GM23248 (cell line): ENCODE results near the gene ADAMTS10. TPM values are rescaled to one million over a fixed set of nuclear protein-coding genes. Genes with fewer than 3 reads are reported as not detected.

Experiments
- DNase-seq: peaks from one replicate; pipeline ENCODE4 v3.0.0-alpha.2; 2015
- H2AFZ ChIP-seq: fragments of 200-600 bp; sonication (generic); 2 replicates; pipeline ENCODE4 v1.6.1; 2016; ENCODE audit warnings: antibody characterized with exemption
- H3F3A ChIP-seq: fragments of 200-600 bp; sonication (generic); 2 replicates; pipeline ENCODE4 v1.6.1; 2016; ENCODE audit warnings: mild to moderate bottlenecking, antibody characterized with exemption, mixed run types; ENCODE audit not compliant: insufficient read depth
- H3K27ac ChIP-seq: fragments of 200-600 bp; sonication (generic); 2 replicates; pipeline ENCODE4 v1.5.1; 2016; ENCODE audit warnings: mild to moderate bottlenecking
- H3K27me3 ChIP-seq: fragments of 200-600 bp; sonication (generic); replicated peaks from 2 replicates; pipeline ENCODE4 v1.6.1; 2016; ENCODE audit warnings: mild to moderate bottlenecking; ENCODE audit not compliant: insufficient read depth
- H3K36me3 ChIP-seq: fragments of 200-600 bp; sonication (generic); 2 replicates; pipeline ENCODE4 v1.6.1; 2016; ENCODE audit warnings: low read depth, mild to moderate bottlenecking
- H3K4me1 ChIP-seq: fragments of 200-600 bp; sonication (generic); 2 replicates; pipeline ENCODE4 v1.6.1; 2016; ENCODE audit warnings: mild to moderate bottlenecking; ENCODE audit not compliant: insufficient read depth
- H3K4me2 ChIP-seq: fragments of 200-600 bp; sonication (generic); one replicate; pipeline ENCODE4 v1.6.1; 2016; ENCODE audit warnings: mild to moderate bottlenecking; ENCODE audit not compliant: unreplicated experiment
- H3K4me3 ChIP-seq: fragments of 200-600 bp; sonication (generic); 2 replicates; pipeline ENCODE4 v1.5.1; 2016; ENCODE audit warnings: mild to moderate bottlenecking
- H3K79me2 ChIP-seq: fragments of 200-600 bp; sonication (generic); 2 replicates; pipeline ENCODE4 v1.6.1; 2016; ENCODE audit warnings: mild to moderate bottlenecking; ENCODE audit not compliant: insufficient read depth
- H3K9ac ChIP-seq: fragments of 200-600 bp; sonication (generic); 2 replicates; pipeline ENCODE4 v1.6.1; 2016; ENCODE audit warnings: mild to moderate bottlenecking
- H3K9me2 ChIP-seq: fragments of 200-600 bp; sonication (generic); 2 replicates; pipeline ENCODE4 v1.6.1; 2016; ENCODE audit warnings: mixed run types, mild to moderate bottlenecking, moderate library complexity; ENCODE audit not compliant: insufficient read depth
- H3K9me3 ChIP-seq: fragments of 200-600 bp; sonication (generic); one replicate; pipeline ENCODE4 v1.6.1; 2017; ENCODE audit warnings: low read depth
- H4K20me1 ChIP-seq: fragments of 200-600 bp; sonication (generic); 2 replicates; pipeline ENCODE4 v1.6.0; 2016; ENCODE audit not compliant: insufficient read depth
- EZH2 ChIP-seq: fragments of 200-600 bp; sonication (generic); IDR thresholded peaks from 2 replicates; pipeline ENCODE4 v1.6.1; 2018; ENCODE audit warnings: antibody characterized with exemption, mild to moderate bottlenecking; ENCODE audit not compliant: insufficient read depth, poor library complexity, severe bottlenecking
- EZH2phosphoT487 ChIP-seq: fragments of 200-600 bp; sonication (generic); IDR thresholded peaks from 2 replicates; pipeline ENCODE4 v1.6.1; 2018; ENCODE audit warnings: antibody characterized with exemption, moderate library complexity, mild to moderate bottlenecking, low read depth; ENCODE audit not compliant: insufficient read depth
- WGBS, 2 experiments: methylation state at CpG; one replicate each; pipeline ENCODE4 v1.1.6; 2015 to 2017; ENCODE audit warnings: low lambda C conversion rate in 2 of 2, low coverage in 1 of 2; ENCODE audit errors: missing lambda C conversion rate in 2 of 2; 5-methylcytosine and 5-hydroxymethylcytosine counted together
- in situ Hi-C: fragments of 300-500 bp; cut with MboI; formaldehyde crosslinking; loops from 2 replicates; pipeline ENCODE4 v1.15.0; 2020
- polyA plus RNA-seq: library from polyadenylated mRNA; unstranded; fragments of >200 nt; fragmentation: Nextera tagmentation; extraction: Ambion mirVana; gene quantifications from 2 replicates; pipeline ENCODE4 v1.2.1, GENCODE V29; 2016
- total RNA-seq: library from RNA; depleted of rRNA; stranded (reverse); fragments of >200 nt; shearing (Covaris generic); gene quantifications from 2 replicates; pipeline ENCODE4 v1.2.3, GENCODE V29; 2014; rRNA removed

ADAMTS10 gene
- 12.2 and 12.9 TPM in 2 replicates for total RNA-seq
- 3.5 and 4.3 TPM in 2 replicates for polyA plus RNA-seq

GRCh38 chr19:8610041-8610935 is at the start of gene ADAMTS10:
TSS of gene ADAMTS10 (minus strand) at chr19:8610715. CDS start at chr19:8605710, 5,005 bp downstream.
- H3K9me3 ChIP-seq: no peaks in the 10 kb centered on the region
- H3F3A ChIP-seq: peaks cover 13% of the 10 kb centered on the region; the same call in 1 of the 2 replicates
- H3K9me2 ChIP-seq: no peaks in the 10 kb centered on the region
- H3K9ac ChIP-seq: peak within 1 kb of the TSS; percentile 92
- peak within 1 kb of the TSS; percentile 70 for H3K27ac ChIP-seq
- in situ Hi-C loops: no loop called here
- H4K20me1 ChIP-seq: no peaks in the 10 kb centered on the region
- H3K79me2 ChIP-seq: no peaks in the 10 kb centered on the region
- H3K4me1 ChIP-seq: peaks cover 16% of the 10 kb centered on the region
- peak; percentile 62 for DNase-seq
- TF ChIP-seq EZH2 (no peak), EZH2phosphoT487 (no peak)
- H3K36me3 ChIP-seq: no peaks in the 10 kb centered on the region
- peak within 1 kb of the TSS; percentile 98 for H2AFZ ChIP-seq
- peak within 1 kb of the TSS; percentile 76 for H3K4me3 ChIP-seq
- WGBS, 2 experiments: 0 to 1% methylated on average over 23 to 57 of the region's 74 CpGs
- H3K27me3 ChIP-seq: no peaks in the 10 kb centered on the region
- H3K4me2 ChIP-seq: peak within 1 kb of the TSS; percentile 99

DNA sequence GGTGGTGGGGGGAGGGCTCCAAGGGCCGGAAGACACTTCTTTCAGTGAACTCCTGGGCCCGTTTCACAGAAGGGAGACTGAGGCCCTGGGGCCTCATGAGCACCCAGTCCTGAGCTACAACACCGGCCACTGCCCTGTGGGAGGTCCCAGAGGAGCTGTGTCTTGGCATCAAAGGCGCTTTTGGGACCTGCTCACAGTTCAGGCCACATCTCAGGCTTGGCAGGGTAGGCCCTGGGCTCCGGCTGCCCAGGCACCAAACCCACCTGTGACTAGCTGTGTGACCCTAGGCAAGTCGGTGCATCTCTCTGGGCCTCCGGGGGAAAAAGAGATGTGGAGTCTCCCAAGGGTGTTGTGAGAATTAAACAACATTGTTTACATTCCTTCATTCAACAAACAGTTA is 49.4 kb upstream of the ADAMTS10 start:
- Histone ChIP-seq H3K9me3 (no peaks in the 10 kb centered on the region), H3K4me1 (no peaks in the 10 kb centered on the region), H3K27me3 (no peaks in the 10 kb centered on the region), H4K20me1 (no peaks in the 10 kb centered on the region), H3K4me3 (no peak overlapping the region), H3K9me2 (no peaks in the 10 kb centered on the region), H3K79me2 (no peaks in the 10 kb centered on the region), H3K36me3 (no peaks in the 10 kb centered on the region), H3F3A (no peaks in the 10 kb centered on the region), H3K27ac (no peak overlapping the region), H3K9ac (no peak overlapping the region), H2AFZ (no peak overlapping the region), H3K4me2 (no peak overlapping the region)
- TF ChIP-seq EZH2phosphoT487: no peak
- TF ChIP-seq EZH2: no peak
- no peak for DNase-seq
- 47 to 48% methylated on average over 7 of the region's 7 CpGs for WGBS, 2 experiments
- in situ Hi-C loops: no loop called here

DNA sequence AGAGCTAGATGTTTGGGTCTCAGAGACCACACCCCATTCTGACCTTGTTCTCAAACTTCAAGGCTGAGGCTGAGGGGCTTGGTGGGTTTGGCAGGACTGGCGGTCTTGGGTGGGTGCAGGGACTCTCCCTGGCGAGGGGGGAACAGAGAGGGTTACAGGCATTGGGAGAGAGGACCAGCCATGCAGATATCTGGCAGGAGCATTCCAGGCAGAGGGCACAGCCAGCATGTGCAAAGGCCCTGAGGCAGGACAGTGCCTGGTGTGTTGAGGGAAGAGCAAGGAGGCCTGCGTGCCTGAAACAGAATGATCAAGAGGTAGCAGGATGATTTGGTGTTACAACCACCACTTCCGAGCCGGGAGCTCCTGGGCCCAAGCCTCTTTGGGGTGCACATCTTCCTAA is 47.4 kb upstream of the ADAMTS10 start:
- WGBS, 2 experiments: 44 to 56% methylated on average over 5 of the region's 5 CpGs
- Histone ChIP-seq H3K4me1 (no peaks in the 10 kb centered on the region), H3K9me2 (no peaks in the 10 kb centered on the region), H3K9ac (no peak overlapping the region), H3F3A (no peaks in the 10 kb centered on the region), H2AFZ (no peak overlapping the region), H3K4me2 (no peak overlapping the region), H3K9me3 (no peaks in the 10 kb centered on the region), H4K20me1 (no peaks in the 10 kb centered on the region), H3K27ac (no peak overlapping the region), H3K4me3 (no peak overlapping the region), H3K27me3 (peaks cover 7% of the 10 kb centered on the region), H3K36me3 (no peaks in the 10 kb centered on the region), H3K79me2 (no peaks in the 10 kb centered on the region)
- in situ Hi-C loops: no loop called here
- TF ChIP-seq EZH2 (no peak), EZH2phosphoT487 (no peak)
- no peak for DNase-seq

- Histone ChIP-seq H3K9me3 (no peaks in the 10 kb centered on the region), H3K36me3 (no peaks in the 10 kb centered on the region), H3K9me2 (no peaks in the 10 kb centered on the region), H3F3A (no peaks in the 10 kb centered on the region), H3K27me3 (peaks cover 10% of the 10 kb centered on the region), H3K79me2 (no peaks in the 10 kb centered on the region), H3K4me3 (no peak overlapping the region), H4K20me1 (no peaks in the 10 kb centered on the region), H3K4me1 (peaks cover 2% of the 10 kb centered on the region), H3K27ac (no peak overlapping the region), H2AFZ (no peak overlapping the region), H3K4me2 (no peak overlapping the region), H3K9ac (no peak overlapping the region)
- WGBS, 2 experiments: 76 to 77% methylated on average over 11 to 12 of the region's 12 CpGs
- TF ChIP-seq EZH2 (no peak), EZH2phosphoT487 (no peak)
- in situ Hi-C loops: no loop called here
- no peak for DNase-seq
Measured at GRCh38 chr19:8655340-8655709, 44.8 kb upstream of the ADAMTS10 start.
